ENCODE measurements around the gene GAK. TPM values are rescaled to one million over a fixed set of nuclear protein-coding genes. Genes with fewer than 3 reads are reported as not detected.

Gene GAK
- polyA plus RNA-seq, 1 experiment: 17.0 TPM

- no peaks in the 10 kb centered on the region; the same call in 1 of the 2 replicates for H3K9me3 ChIP-seq (ENCODE audit: control insufficient read depth, insufficient read depth, low read length)
- TF ChIP-seq, protein P1, sequence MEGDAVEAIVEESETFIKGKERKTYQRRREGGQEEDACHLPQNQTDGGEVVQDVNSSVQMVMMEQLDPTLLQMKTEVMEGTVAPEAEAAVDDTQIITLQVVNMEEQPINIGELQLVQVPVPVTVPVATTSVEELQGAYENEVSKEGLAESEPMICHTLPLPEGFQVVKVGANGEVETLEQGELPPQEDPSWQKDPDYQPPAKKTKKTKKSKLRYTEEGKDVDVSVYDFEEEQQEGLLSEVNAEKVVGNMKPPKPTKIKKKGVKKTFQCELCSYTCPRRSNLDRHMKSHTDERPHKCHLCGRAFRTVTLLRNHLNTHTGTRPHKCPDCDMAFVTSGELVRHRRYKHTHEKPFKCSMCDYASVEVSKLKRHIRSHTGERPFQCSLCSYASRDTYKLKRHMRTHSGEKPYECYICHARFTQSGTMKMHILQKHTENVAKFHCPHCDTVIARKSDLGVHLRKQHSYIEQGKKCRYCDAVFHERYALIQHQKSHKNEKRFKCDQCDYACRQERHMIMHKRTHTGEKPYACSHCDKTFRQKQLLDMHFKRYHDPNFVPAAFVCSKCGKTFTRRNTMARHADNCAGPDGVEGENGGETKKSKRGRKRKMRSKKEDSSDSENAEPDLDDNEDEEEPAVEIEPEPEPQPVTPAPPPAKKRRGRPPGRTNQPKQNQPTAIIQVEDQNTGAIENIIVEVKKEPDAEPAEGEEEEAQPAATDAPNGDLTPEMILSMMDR (IDR thresholded peaks at IDR 0.05; ENCODE audit: low read depth, low read length): no peak
- POLR2A ChIA-PET: no interaction called here
- no peak overlapping the region for H3K27ac ChIP-seq (ENCODE audit: low read depth, low read length)
- H3K27me3 ChIP-seq (ENCODE audit: control insufficient read depth, insufficient read depth, low read length): no peaks in the 10 kb centered on the region
- CTCF ChIA-PET: no interaction called here
- no peak for DNase-seq (ENCODE audit: low read depth, low spot score)
- H3K4me3 ChIP-seq (ENCODE audit: low read depth, low read length): no peak overlapping the region
Measured at GRCh38 chr4:963276-964225, 31.4 kb upstream of the GAK start.

DNA sequence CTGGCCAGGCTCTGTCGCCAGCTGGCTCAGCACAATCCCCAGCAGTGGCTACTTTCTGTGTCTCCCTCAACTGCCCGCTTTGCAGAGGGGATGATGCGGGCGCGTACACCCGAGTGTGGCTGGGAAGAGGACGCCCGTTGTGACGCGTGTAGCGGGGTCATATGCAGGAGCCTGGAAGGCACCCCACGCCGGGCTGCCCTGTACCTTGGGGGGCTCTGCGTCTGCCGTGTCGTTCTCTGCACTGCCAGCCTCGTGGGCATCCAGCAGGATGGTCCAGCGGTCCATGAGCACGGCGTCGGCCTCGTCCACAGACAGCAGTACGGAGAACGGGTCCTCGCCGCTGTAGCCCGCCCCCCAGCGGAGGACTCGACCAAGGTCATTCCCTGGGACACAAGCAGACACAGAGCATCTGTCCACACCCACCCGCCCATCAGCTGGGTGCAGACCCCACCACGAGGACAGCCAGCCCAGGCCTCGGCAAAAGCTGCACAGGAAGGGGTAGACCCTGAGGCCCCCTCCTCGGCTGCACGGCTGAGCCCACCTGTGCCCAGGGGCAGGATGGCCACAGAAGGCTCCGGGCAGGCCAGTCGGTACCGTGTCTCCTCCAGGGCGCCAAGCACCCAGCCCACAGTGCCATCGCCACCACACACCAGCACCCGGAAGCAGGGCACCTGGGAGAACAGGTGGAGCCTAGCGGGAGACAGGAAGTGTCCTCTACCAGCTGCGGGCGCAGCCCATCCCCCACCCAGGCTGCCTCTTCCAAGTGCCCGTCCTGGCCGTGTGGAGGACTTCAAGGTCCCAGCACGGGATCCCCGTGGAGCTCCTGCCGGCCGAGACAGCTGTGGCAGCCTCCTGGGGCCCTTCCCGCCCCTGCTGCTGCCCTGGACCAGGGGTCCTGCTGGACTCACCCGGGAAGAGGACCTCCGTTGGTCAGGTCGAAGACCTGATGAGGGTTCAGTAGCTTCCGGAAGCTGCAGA, 30.4 kb upstream of the GAK start:
- no peak for DNase-seq (ENCODE audit: low read depth, low spot score)
- Histone ChIP-seq H3K9me3 (ENCODE audit: control insufficient read depth, insufficient read depth, low read length) (no peaks in the 10 kb centered on the region; the same call in 1 of the 2 replicates), H3K27ac (ENCODE audit: low read depth, low read length) (no peak overlapping the region), H3K4me3 (ENCODE audit: low read depth, low read length) (no peak overlapping the region), H3K27me3 (ENCODE audit: control insufficient read depth, insufficient read depth, low read length) (no peaks in the 10 kb centered on the region)
- ChIA-PET POLR2A (no interaction called here), CTCF (no interaction called here)
- TF ChIP-seq, protein P1 (IDR thresholded peaks at IDR 0.05; ENCODE audit: low read depth, low read length): no peak

DNA sequence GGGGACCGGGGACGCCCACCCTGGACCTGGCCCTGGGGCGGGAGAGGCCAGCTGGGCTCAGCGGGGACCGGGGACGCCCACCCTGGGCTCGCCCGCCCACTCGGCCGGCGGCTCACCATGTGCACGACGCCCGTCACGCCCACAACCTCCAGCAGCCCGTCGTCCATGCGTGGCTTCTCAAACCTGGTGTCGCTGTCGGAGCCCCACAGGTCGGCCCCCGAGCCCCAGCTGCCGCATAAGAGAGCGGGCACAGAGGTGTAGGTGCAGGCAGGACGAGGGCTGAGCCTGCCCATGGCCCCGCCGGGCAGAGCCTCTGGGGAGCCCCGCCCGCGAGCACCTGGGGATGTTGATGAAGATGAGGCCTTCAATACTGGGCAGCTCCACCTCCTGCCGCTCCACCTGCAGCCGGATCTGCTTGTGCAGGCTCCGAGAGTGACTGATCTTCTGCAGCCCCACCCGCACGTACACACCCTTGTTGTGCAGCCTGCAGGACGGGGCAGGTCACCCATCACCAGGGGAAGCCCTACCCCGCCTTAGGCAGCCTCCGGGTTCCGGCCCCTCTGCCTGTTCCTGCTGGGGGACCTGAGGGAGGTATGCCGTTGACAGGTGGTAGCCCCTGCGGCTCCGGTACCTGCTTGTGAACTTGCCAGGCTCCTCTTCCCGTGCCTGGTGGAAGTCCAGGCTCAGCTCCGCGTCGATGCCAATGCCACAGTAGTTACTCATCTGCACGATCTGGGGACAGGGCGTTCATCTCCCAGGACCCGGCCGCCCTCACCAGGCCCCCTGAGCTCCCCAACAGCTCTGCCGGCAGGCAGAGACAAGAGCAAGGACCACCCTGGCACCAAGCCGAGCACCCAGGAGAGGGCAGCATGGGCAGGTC, 29.5 kb upstream of the GAK start:
- Histone ChIP-seq H3K27ac (ENCODE audit: low read depth, low read length) (no peak overlapping the region), H3K9me3 (ENCODE audit: control insufficient read depth, insufficient read depth, low read length) (no peaks in the 10 kb centered on the region; the same call in 1 of the 2 replicates), H3K27me3 (ENCODE audit: control insufficient read depth, insufficient read depth, low read length) (no peaks in the 10 kb centered on the region), H3K4me3 (ENCODE audit: low read depth, low read length) (no peak overlapping the region)
- POLR2A ChIA-PET: no interaction called here
- DNase-seq (ENCODE audit: low read depth, low spot score): no peak
- CTCF ChIA-PET: no interaction called here
- TF ChIP-seq, protein P1 (IDR thresholded peaks at IDR 0.05; ENCODE audit: low read depth, low read length): no peak

DNA sequence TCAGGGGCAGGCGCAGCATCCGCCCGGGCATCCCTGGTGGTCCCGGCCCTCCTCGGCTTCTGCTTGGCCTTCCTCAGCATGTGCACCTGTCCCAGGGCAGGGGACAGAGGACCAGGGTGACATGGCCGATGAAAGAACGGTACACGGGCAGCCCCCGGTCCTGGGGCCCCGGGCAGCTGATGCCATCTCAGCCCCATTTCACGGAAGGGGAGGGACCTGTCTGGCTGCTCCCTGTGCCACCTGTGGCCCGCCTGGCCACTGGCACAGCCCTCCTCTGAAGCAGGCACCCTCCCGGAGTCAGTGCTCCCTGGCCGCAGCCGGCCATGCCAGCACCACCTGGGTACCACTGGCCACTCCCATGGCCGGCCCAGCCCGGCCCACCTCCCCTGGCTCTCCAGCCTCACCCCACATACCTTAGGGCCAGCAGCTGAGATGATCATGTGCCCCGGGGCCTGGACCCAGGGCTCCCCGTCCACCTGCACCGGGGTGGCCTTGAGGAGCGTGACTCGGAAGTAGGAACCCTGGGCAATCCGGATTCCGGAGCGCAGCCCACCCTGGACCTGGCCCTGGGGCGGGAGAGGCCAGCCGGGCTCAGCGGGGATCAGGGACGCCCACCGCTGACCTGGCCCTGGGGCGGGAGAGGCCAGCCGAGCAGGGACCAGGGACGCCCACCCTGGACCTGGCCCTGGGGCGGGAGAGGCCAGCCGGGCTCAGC, 28.7 kb upstream of the GAK start:
- H3K27ac ChIP-seq (ENCODE audit: low read depth, low read length): no peak overlapping the region
- DNase-seq (ENCODE audit: low read depth, low spot score): no peak
- ChIA-PET POLR2A (no interaction called here), CTCF (no interaction called here)
- H3K27me3 ChIP-seq (ENCODE audit: control insufficient read depth, insufficient read depth, low read length): no peaks in the 10 kb centered on the region
- TF ChIP-seq, protein P1 (IDR thresholded peaks at IDR 0.05; ENCODE audit: low read depth, low read length): no peak
- no peaks in the 10 kb centered on the region; the same call in 1 of the 2 replicates for H3K9me3 ChIP-seq (ENCODE audit: control insufficient read depth, insufficient read depth, low read length)
- H3K4me3 ChIP-seq (ENCODE audit: low read depth, low read length): no peak overlapping the region
